ENCODE results near the gene PACRG. TPM values are rescaled to one million over a fixed set of nuclear protein-coding genes. Genes with fewer than 3 reads are reported as not detected.

PACRG gene
- total RNA-seq, 2 donors from 2014 or later = 0.70 to 1.3 TPM

- ATAC-seq (no peak), DNase-seq (no peak)
- intact Hi-C loops (cut with DNase I, micrococcal nuclease) = no loop called here
These were observed 468.2 kb downstream of the PACRG start for GRCh38 chr6:163195721-163196691.

DNA sequence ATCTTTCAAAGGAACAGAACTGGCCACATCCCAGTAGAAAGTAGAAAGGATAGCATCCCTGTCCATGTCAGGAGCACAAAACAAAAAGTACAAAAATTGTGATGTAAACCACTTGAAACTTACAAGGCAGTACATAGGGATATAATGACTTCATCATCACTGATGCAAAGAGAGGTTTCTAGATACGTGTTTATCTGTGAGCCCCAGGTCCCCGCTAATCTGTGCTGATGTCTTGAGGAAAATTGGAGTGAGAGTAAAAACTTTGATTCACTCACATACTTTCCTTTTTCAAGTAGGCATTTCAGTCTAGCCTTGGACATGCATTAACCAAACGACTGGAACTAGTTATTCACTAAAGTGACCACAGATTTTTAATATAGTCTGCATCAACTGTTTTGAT, 470.1 kb downstream of the PACRG start:
- ATAC-seq = no peak

DNA sequence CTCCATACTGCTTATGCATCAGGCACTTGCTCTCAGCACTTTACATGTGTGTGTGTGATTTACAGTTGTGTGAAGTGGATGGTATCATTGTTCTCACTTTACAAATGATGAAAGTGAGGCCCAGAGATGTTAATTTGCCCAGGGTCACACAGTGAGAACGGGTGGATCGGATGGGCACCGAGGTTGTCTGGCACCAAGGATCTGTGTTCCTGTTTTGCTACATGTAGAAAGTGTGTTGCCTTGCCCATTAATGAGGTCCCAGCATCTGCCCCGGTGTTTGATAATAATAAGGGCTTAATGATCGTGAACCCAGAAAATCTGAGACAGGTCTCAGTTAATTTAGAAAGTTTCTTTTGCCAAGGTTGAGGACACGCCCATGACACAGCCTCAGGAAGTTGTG, 470.6 kb downstream of the PACRG start:
- intact Hi-C loops (cut with DNase I, micrococcal nuclease) = no loop called here
- DNase-seq (no peak), ATAC-seq (no peak)

More for the DNA sequence above, 470.1 kb downstream of the PACRG start:
- no peak for DNase-seq
- intact Hi-C loops (cut with DNase I, micrococcal nuclease) = no loop called here

DNA sequence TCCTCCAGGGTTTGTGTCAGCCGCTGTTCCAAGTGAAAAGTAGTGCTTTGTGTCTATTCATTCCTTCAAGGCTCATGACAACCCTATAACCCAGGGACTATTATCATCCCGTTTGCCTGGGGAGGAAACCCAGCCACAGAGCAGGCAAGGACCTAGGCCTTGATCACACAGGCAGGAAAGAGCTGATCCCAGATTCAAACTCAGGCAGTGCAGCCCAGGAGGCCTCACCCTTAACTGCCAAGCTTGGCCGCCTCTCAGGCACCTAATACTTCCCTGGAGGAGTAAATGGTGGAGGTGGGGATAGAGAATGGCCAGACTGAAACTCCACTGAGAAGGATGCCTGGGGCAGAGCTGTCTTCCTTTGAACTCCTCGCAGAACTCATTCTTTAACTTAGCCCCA, 471.6 kb downstream of the PACRG start:
- DNase-seq (no peak), ATAC-seq (no peak)
- intact Hi-C loops (cut with DNase I, micrococcal nuclease) = no loop called here

- intact Hi-C loops (cut with DNase I, micrococcal nuclease) = no loop called here
- ATAC-seq = no peak
- DNase-seq = no peak
These were observed 472.5 kb downstream of the PACRG start for GRCh38 chr6:163200289-163200688.

- intact Hi-C loops (cut with DNase I, micrococcal nuclease) = no loop called here
- DNase-seq = no peak
- no peak for ATAC-seq
These were observed 472.9 kb downstream of the PACRG start for GRCh38 chr6:163200694-163201093.

GRCh38 chr6:163201855-163202254, 474.1 kb downstream of the PACRG start:
- intact Hi-C loops (cut with DNase I, micrococcal nuclease) = no loop called here
- ATAC-seq (no peak), DNase-seq (no peak)

DNA sequence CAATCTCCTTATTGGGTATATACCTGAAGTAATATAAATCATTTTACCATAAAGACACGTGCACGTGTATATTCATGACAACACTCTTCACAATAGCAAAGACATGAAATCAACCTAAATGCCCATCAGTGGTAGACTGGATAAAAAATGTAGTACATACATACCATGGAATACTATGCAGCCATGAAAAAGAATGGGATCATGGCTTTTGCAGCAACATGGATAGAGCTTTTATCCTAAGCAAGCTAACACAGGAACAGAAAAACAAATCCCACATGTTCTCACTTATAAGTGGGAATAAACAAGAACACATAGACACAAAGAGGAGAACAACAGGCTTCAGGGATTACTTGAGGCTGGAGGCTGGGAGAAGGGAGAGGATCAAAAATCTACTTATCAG, 478.4 kb downstream of the PACRG start:
- DNase-seq (no peak), ATAC-seq (no peak)
- intact Hi-C loops (cut with DNase I, micrococcal nuclease) = no loop called here

DNA sequence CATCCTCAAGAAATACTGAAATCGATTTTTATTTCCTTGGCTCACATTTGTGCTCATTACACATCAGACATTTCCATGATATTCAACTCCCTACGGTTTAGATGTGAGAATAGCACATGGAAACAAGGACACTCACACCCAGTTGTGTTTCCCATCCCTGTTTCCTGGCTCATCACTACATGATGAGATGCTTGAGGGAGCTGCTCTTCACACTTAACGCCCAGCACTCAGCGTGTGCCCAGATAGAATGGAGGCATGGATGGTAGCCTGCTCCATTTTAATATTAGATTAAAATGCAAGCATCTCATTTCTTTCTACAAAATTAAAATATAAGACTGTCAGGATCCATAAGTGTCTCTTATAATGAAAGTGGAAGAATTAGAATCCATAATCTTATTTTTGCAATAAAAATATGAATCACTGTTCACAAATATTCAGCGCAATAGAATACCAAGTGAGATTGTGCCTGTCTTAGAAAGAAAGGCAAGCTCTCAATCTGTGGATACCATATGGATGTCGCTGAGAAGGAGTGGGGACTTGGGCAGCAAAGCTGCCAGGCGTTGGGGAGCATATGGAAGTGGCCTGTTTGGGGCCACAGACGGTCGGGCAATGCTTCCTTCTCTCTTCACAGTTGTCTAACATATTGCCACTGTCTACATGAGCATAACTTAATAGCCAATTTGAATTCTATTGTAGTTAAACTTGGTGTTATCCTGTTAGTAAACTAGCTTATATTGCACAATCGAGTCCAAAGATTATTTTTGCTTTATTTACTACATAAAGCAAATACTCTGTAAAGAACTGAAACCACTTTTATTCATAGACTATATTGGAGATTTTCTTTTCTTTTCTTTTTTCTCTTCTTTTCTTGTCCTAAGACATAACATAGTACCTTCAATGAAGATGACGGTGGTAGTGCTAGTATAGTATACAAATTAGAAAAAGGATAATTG, 479.9 kb downstream of the PACRG start:
- intact Hi-C loops (cut with DNase I, micrococcal nuclease) = no loop called here
- DNase-seq (no peak), ATAC-seq (no peak)

DNA sequence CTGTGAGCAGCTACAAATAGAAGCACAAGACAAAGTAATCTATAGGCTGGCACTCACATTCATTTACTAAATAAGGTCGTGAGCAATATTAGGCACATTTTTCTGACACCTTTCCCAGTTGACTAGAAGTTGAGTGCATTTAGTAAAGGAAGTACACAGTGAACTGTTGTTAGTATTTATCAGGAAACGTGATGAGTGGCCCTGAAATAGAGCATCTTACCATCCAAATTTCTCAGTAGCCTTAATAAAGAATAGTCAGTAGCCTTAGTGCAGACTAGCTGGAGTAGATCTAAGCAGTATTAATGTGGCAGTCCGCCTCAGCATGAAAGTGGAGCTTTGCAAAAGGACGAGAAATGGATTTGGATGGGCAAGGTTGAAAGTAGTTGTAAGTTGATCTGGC, 481.2 kb downstream of the PACRG start:
- ATAC-seq (no peak), DNase-seq (no peak)
- intact Hi-C loops (cut with DNase I, micrococcal nuclease) = no loop called here

GRCh38 chr6:163212123-163212522, 484.3 kb downstream of the PACRG start:
- intact Hi-C loops (cut with DNase I, micrococcal nuclease) = no loop called here
- ATAC-seq (no peak), DNase-seq (no peak)

- no peak for ATAC-seq
- intact Hi-C loops (cut with DNase I, micrococcal nuclease) = no loop called here
- DNase-seq = no peak
These were observed 486.5 kb downstream of the PACRG start for GRCh38 chr6:163214259-163214658.

GRCh38 chr6:163218361-163218894, 490.7 kb downstream of the PACRG start:
- ATAC-seq (no peak), DNase-seq (no peak)
- intact Hi-C loops (cut with DNase I, micrococcal nuclease) = no loop called here

DNA sequence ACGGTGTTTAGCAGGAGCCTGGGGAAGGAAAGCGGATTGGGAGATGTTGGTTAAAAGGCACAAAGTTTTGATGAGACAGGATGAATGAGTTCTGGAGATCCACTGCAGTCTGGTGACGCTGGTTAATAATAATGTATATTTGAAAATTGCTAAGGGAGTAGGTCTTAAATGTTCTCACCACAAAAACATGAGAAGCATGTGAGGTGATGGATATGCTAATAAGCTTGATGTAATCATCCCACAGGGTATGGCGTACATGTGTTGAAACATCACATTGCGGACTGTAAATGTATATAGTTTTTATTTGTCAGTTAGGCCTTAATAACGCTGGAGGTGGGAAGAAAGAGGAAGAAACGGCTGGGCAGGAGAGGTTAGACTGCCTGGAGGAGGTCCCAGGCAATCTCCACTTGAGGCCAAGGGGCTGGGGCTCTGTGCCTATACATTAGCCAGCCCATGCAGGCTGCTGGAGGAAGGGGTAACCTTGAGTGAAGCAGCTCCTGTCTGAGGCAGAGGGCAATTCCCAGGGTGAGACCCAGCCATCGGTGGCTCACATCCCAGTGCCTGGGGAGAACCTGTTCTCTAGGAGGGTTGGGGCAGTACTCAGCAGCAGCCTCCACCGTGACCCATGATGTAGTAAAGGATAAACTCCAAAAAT, 498.5 kb downstream of the PACRG start:
- no peak for DNase-seq
- intact Hi-C loops (cut with DNase I, micrococcal nuclease) = no loop called here
- ATAC-seq = no peak

GRCh38 chr6:163226836-163227485, 499.2 kb downstream of the PACRG start:
- no peak for DNase-seq
- intact Hi-C loops (cut with DNase I, micrococcal nuclease) = no loop called here
- ATAC-seq = no peak

- DNase-seq (no peak), ATAC-seq (no peak)
- intact Hi-C loops (cut with DNase I, micrococcal nuclease) = no loop called here
These were observed 500.3 kb downstream of the PACRG start for GRCh38 chr6:163228041-163228440.

- DNase-seq = no peak
- intact Hi-C loops (cut with DNase I, micrococcal nuclease) = no loop called here
- no peak for ATAC-seq
These were observed 501.3 kb downstream of the PACRG start for GRCh38 chr6:163229050-163229449.

DNA sequence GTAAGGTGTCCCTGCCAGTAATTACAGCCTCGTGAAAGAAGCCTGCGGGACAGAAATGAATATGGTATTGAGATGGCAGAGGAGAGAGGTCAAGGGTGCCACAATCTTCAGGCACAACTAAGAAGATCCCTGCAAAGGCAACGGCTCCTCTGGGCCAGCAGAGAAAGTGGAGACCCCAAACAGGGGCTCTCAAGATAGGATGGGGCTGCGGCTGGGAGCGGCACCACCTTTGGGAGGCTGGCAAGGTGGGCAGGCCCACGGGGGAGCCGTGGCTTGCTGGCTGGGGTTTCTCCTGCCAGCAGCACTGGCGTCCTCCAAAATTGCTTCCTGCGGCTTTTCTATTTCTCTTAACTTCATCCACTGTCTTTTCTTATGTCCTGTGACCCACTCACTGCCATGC, 503.1 kb downstream of the PACRG start:
- ATAC-seq (no peak), DNase-seq (no peak)
- intact Hi-C loops (cut with DNase I, micrococcal nuclease) = no loop called here
